DOHH2 (cell line): ENCODE measurements around the gene TMEM200A.

Source experiments
- H3F3A ChIP-seq: fragments of 200-600 bp; sonication (generic), shearing (Covaris generic); 2 replicates; pipeline ENCODE4 v1.6.0; 2016; ENCODE audit warnings: antibody characterized with exemption, mild to moderate bottlenecking; ENCODE audit not compliant: control insufficient read depth, insufficient read depth
- H3K27ac ChIP-seq: fragments of 200-600 bp; sonication (generic); 2 replicates; pipeline ENCODE4 v1.5.1; 2014; ENCODE audit warnings: low read depth, mild to moderate bottlenecking, low read length, moderate library complexity
- H3K27me3 ChIP-seq: fragments of 200-600 bp; sonication (generic); 2 replicates; pipeline ENCODE4 v1.6.1; 2014; ENCODE audit warnings: mild to moderate bottlenecking, low read length, mixed read lengths; ENCODE audit not compliant: control insufficient read depth
- H3K36me3 ChIP-seq: fragments of 200-600 bp; sonication (generic); 2 replicates; pipeline ENCODE4 v1.6.1; 2014; ENCODE audit warnings: mild to moderate bottlenecking, low read length, moderate library complexity, mixed read lengths; ENCODE audit not compliant: control insufficient read depth
- H3K4me1 ChIP-seq: fragments of 200-600 bp; sonication (generic); 2 replicates; pipeline ENCODE4 v1.6.1; 2014; ENCODE audit warnings: mild to moderate bottlenecking, low read length, mixed read lengths; ENCODE audit not compliant: control insufficient read depth
- H3K4me2 ChIP-seq: fragments of 200-600 bp; sonication (generic); 2 replicates; pipeline ENCODE4 v1.6.0; 2014; ENCODE audit warnings: mild to moderate bottlenecking, low read length, moderate library complexity
- H3K4me3 ChIP-seq: fragments of 200-600 bp; sonication (generic); 2 replicates; pipeline ENCODE4 v1.5.1; 2014; ENCODE audit warnings: mild to moderate bottlenecking, low read length, mixed read lengths
- H3K79me2 ChIP-seq: fragments of 200-600 bp; sonication (generic); 2 replicates; pipeline ENCODE4 v1.6.1; 2014; ENCODE audit warnings: mild to moderate bottlenecking, low read length, mixed read lengths; ENCODE audit not compliant: control insufficient read depth
- H3K9me2 ChIP-seq: fragments of 200-600 bp; sonication (generic); replicated peaks from 2 replicates; pipeline ENCODE4 v1.6.1; 2014; ENCODE audit warnings: mild to moderate bottlenecking, low read length, mixed read lengths; ENCODE audit not compliant: control insufficient read depth
- H3K9me3 ChIP-seq: fragments of 200-600 bp; sonication (generic); 2 replicates; pipeline ENCODE4 v1.6.1; 2014; ENCODE audit warnings: antibody characterized with exemption, low read length, mixed read lengths; ENCODE audit not compliant: control insufficient read depth, insufficient read depth
- H4K20me1 ChIP-seq: fragments of 200-600 bp; sonication (generic); 2 replicates; pipeline ENCODE4 v1.6.0; 2014; ENCODE audit warnings: low read depth, mild to moderate bottlenecking, antibody characterized with exemption, low read length, moderate library complexity; ENCODE audit not compliant: control insufficient read depth, insufficient read depth
- CTCF ChIP-seq: fragments of 200-600 bp; sonication (generic); IDR thresholded peaks from one replicate; pipeline ENCODE4 v1.5.1; 2014; ENCODE audit warnings: antibody characterized with exemption, mild to moderate bottlenecking, low read depth, low read length; ENCODE audit not compliant: poor library complexity, severe bottlenecking
- EZH2phosphoT487 ChIP-seq: fragments of 200-600 bp; sonication (generic); IDR thresholded peaks from 2 replicates; pipeline ENCODE4 v1.6.1; 2017; ENCODE audit warnings: borderline replicate concordance, mild to moderate bottlenecking, antibody characterized with exemption, low read length, moderate library complexity, mixed read lengths

Gene TMEM200A

GRCh38 chr6:130434174-130434873, 68.5 kb downstream of the TMEM200A start:
- Histone ChIP-seq H3K36me3 (no peaks in the 10 kb centered on the region), H3K9me3 (no peaks in the 10 kb centered on the region), H3K4me3 (no peak overlapping the region), H3K79me2 (no peaks in the 10 kb centered on the region), H3K27ac (no peak overlapping the region), H3F3A (no peaks in the 10 kb centered on the region), H3K27me3 (no peaks in the 10 kb centered on the region), H3K4me1 (no peaks in the 10 kb centered on the region), H3K9me2 (no peaks in the 10 kb centered on the region), H3K4me2 (no peak overlapping the region), H4K20me1 (no peaks in the 10 kb centered on the region)
- TF ChIP-seq EZH2phosphoT487: no peak
- no peak for TF ChIP-seq CTCF

GRCh38 chr6:130435181-130435580, 69.4 kb downstream of the TMEM200A start:
- H3K9me3 ChIP-seq: no peaks in the 10 kb centered on the region
- H3K36me3 ChIP-seq: no peaks in the 10 kb centered on the region
- TF ChIP-seq EZH2phosphoT487: no peak
- TF ChIP-seq CTCF: no peak
- no peak overlapping the region for H3K4me2 ChIP-seq
- no peaks in the 10 kb centered on the region for H3K27me3 ChIP-seq
- no peaks in the 10 kb centered on the region for H3F3A ChIP-seq
- H3K27ac ChIP-seq: no peak overlapping the region
- H3K9me2 ChIP-seq: no peaks in the 10 kb centered on the region
- no peaks in the 10 kb centered on the region for H4K20me1 ChIP-seq
- H3K4me3 ChIP-seq: no peak overlapping the region
- H3K79me2 ChIP-seq: no peaks in the 10 kb centered on the region
- no peaks in the 10 kb centered on the region for H3K4me1 ChIP-seq

GRCh38 chr6:130437961-130438360, 72.1 kb downstream of the TMEM200A start:
- TF ChIP-seq EZH2phosphoT487 (no peak), CTCF (no peak)
- no peaks in the 10 kb centered on the region for H3F3A ChIP-seq
- no peaks in the 10 kb centered on the region for H3K9me3 ChIP-seq
- H3K27ac ChIP-seq: no peak overlapping the region
- no peak overlapping the region for H3K4me2 ChIP-seq
- no peaks in the 10 kb centered on the region for H4K20me1 ChIP-seq
- no peaks in the 10 kb centered on the region for H3K27me3 ChIP-seq
- H3K9me2 ChIP-seq: no peaks in the 10 kb centered on the region
- no peaks in the 10 kb centered on the region for H3K4me1 ChIP-seq
- no peaks in the 10 kb centered on the region for H3K79me2 ChIP-seq
- no peak overlapping the region for H3K4me3 ChIP-seq
- no peaks in the 10 kb centered on the region for H3K36me3 ChIP-seq
